ENCODE data around the gene ATG4B.

ATG4B gene

DNA sequence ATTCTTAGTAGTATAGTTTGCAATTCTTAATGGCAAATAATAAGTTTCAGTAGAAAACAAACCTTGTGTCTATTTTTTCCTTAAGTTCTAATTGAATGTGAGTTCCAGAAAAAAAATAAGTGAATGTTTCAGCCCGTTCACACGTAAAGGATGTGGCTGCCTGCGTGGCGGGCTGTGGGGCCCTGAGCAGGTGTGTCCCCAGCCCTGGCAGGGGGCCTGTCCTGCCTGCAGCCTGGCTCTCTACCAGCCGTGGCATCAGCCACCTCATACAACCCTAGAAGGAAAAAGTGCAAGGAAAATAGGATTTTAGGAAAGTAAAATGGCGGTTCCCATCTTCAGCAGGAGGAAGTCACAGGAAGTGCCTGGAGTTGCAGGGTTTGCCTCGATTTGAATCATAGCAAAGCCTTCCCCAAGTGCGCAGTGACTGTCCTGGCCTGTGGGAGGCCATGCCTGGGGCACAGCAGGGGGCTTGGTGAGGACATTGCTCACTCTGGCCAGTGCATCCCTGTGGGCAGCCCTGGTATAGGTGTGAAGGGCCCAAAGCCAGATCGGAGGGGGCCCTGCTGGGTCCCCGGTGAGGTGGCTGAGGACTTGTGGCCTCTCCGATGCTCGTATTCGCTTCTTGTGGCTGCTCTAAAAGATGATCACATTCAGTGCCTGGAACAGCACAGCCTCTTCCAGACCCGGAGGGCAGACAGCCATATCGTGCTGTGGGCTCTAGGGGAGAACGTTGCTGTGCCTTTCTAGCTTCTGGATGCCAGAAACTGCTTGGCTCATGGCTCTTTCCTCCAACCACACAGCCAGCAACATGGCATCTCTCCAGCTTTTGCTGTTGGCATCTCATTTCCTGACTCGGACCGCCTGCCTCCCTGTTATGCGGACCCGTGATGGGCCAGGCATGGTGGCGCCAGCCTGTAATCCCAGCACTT is 36.6 kb downstream of the ATG4B start:
- DNase-seq (ENCODE audit: low spot score): no peak
- POLR2A ChIA-PET (ENCODE audit: low non-redundant PET): no interaction called here

DNA sequence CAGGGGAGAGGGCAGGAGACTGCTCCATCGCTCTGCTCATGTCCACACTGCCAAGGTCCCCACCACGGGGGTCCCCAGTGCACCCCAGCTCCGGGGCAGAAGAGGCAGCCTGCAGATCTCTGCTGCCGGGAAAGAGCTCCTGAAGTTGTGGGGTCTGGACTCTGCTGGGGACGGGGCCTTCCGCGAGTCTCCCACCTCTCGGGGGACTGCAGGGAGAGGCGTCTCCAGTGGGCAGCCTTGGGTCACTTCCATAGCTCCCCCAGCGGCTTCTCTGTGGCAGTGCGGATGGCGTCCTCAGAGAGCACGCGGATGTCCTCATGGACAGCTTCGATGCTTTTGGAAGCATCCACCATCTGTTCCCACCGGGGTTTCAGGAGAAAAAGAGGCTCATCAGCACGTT is 38.4 kb downstream of the ATG4B start:
- H3K27ac ChIP-seq: peak overlapping the region; percentile 48
- ChIA-PET CTCF (interaction anchor here (2.4 kb wide), 1 partner anchor 11 kb away, joined by 8 read pairs; no protein-coding TSS in a partner anchor), POLR2A (ENCODE audit: low non-redundant PET) (no interaction called here)
- DNase-seq (ENCODE audit: low spot score): no peak
- TF ChIP-seq, protein P1, sequence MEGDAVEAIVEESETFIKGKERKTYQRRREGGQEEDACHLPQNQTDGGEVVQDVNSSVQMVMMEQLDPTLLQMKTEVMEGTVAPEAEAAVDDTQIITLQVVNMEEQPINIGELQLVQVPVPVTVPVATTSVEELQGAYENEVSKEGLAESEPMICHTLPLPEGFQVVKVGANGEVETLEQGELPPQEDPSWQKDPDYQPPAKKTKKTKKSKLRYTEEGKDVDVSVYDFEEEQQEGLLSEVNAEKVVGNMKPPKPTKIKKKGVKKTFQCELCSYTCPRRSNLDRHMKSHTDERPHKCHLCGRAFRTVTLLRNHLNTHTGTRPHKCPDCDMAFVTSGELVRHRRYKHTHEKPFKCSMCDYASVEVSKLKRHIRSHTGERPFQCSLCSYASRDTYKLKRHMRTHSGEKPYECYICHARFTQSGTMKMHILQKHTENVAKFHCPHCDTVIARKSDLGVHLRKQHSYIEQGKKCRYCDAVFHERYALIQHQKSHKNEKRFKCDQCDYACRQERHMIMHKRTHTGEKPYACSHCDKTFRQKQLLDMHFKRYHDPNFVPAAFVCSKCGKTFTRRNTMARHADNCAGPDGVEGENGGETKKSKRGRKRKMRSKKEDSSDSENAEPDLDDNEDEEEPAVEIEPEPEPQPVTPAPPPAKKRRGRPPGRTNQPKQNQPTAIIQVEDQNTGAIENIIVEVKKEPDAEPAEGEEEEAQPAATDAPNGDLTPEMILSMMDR (conservative IDR thresholded peaks at IDR 0.05; ENCODE audit: low read depth): no peak

More for the DNA sequence above, 36.6 kb downstream of the ATG4B start:
- TF ChIP-seq, protein P1 (conservative IDR thresholded peaks at IDR 0.05; ENCODE audit: low read depth): no peak
- CTCF ChIA-PET: interaction anchor here (2.4 kb wide), 1 partner anchor 9 kb away, joined by 8 read pairs; no protein-coding TSS in a partner anchor
- peak overlapping the region; percentile 48 for H3K27ac ChIP-seq

DNA sequence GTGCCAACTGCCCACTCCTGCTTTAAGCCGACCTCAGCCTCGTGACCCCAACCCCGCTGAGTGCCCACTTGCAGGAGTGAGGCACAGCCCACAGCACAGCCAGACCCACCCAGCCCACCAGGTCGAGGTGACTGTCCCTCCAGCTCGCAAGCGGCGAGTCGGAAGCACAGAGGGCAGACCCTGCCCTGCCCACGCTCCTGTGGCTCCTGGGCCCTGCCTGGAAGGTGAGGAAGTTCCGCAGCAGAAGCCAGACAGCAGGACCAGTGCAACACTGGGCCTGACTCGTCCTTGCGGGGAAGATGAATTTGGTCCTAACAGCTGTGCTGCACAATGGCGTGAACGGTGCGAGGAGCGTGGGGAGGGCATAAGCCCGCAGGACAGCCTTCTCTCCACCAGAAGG is 39.2 kb downstream of the ATG4B start:
- peak overlapping the region; percentile 48; the same call in 1 of the 2 replicates for H3K27ac ChIP-seq
- CTCF ChIA-PET: no interaction called here
- POLR2A ChIA-PET (ENCODE audit: low non-redundant PET): no interaction called here
- TF ChIP-seq, protein P1 (conservative IDR thresholded peaks at IDR 0.05; ENCODE audit: low read depth): no peak
- DNase-seq (ENCODE audit: low spot score): no peak

DNA sequence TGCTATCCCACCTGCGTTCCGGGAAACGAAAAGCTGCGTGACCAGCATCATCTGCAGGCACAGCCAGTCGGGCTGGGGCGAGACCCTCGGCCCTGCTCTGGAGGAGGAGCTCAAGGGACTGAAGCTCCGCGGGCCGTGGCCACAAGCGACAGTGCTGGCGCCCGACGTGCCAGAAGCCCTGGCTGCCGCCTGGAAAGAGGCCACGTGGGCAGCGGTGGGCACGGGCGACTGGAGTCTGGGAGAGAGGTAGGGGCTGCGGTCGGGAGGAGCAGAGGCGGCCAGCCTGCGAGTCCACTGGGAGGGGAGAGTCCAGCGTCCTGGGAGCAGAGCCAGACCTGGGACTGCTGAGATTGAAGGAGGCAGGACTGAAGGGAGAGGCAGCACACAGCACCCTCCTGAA is 39.9 kb downstream of the ATG4B start:
- POLR2A ChIA-PET (ENCODE audit: low non-redundant PET): no interaction called here
- CTCF ChIA-PET: no interaction called here
- TF ChIP-seq, protein P1 (conservative IDR thresholded peaks at IDR 0.05; ENCODE audit: low read depth): no peak

DNA sequence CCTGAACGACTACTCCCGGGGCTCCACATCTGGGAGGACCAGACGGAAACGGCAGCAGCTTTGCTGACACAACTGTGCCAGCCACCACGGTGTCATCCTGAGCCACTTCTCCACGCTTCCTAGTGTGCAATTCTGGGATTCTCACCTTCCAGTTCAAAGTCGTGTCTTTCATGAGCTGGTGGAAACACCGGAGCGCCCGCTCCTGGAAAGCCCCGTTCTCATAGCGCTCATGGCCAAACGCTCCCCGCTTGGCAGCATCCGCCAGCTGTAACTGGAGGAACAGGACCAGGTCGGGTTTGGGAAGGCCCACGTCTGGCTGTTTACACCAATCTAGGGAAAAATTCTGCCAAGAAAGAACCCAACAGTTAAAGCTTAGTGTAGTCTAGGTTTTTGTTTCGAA is 40.8 kb downstream of the ATG4B start:
- TF ChIP-seq, protein P1 (conservative IDR thresholded peaks at IDR 0.05; ENCODE audit: low read depth): no peak
- ChIA-PET POLR2A (ENCODE audit: low non-redundant PET) (interaction anchor here (0.6 kb wide), 1 partner anchor 24 kb away, joined by 4 read pairs; no protein-coding TSS in a partner anchor), CTCF (no interaction called here)
- 0 out of 2 replicates have a peak overlapping the region, but pooled peaks have one; percentile 13 for H3K27ac ChIP-seq
- DNase-seq (ENCODE audit: low spot score): no peak

More for the DNA sequence above, 39.9 kb downstream of the ATG4B start:
- no peak for DNase-seq (ENCODE audit: low spot score)
- H3K27ac ChIP-seq: peak overlapping the region; percentile 11; the same call in 1 of the 2 replicates

DNA sequence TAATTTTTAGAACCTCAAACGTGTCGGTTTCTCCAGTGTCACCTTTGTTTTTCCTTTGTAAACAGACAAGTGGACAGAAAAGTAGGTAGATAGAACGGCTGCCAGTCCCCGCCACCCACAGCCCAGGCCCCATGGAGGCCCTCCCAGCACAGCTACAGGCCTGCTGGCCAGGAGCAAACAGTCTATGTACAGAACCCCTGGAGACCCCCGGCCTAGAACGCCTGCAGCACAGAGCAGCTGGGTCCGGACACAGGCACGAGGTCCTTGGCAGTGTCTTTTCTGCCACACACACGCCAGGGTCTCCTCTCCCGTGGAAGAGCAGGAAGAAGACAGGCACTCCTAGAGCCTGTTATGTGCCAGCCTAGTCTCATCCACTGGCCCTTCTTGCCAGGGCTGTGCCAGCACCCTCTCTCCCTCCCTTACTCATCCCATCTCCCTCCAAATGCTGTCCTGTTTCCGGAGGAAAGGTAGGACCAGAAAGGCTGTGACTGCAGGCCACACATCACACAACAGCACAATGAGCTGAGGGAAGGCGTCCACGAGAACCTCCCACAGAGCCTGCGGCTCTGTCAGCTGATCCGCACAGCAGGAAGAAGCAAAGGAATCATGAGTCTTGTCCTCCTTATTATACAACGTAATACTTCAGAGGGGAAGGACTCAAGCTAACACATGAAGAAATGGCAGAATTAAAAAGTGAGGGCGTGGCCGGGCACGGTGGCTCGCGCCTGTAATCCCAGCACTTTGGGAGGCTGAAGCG is 41.5 kb downstream of the ATG4B start:
- peak overlapping the region; percentile 10; the same call in 1 of the 2 replicates for H3K27ac ChIP-seq
- DNase-seq (ENCODE audit: low spot score): no peak
- TF ChIP-seq, protein P1 (conservative IDR thresholded peaks at IDR 0.05; ENCODE audit: low read depth): no peak
- ChIA-PET POLR2A (ENCODE audit: low non-redundant PET) (interaction anchor here (0.6 kb wide), 1 partner anchor 24 kb away, joined by 4 read pairs; no protein-coding TSS in a partner anchor), CTCF (no interaction called here)
